GM20431 (cell line): ENCODE results near the gene SLC35F3.
"Not testable (repeated sequence)": the region's sequence is repeated elsewhere in the genome, so short reads cannot be mapped to it uniquely, and the experiment has no call there.

ENCODE experiments used
- in situ Hi-C: fragments of 300-500 bp; cut with MseI, MboI; formaldehyde crosslinking; loops from one replicate; pipeline ENCODE4 v1.15.0; 2020; ENCODE audit warnings: low sequenced_read_pairs; ENCODE audit not compliant: unreplicated experiment

The SLC35F3 gene

DNA sequence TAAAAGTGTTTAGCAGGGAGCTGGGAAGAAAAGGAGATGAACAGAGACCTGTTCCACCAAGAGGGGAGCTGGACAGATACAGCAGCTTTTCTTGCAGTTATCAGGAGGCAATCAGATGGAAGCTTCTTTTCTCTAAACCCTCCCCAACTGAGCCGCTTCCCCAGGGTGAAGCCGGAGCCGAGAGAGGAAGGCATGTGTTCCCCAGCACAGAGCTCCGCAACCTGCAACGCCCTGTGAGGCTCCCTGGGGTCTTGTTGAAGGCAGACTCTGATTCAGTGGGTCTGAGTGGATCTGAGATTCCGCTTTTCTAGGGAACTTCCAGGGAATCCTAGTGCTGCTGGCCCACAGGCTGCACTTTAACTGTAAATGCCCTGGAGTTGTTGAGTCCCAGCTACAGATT, 329.7 kb downstream of the SLC35F3 start:
- in situ Hi-C loops = no loop called here

GRCh38 chr1:234235434-234235881, 331.0 kb downstream of the SLC35F3 start:
- in situ Hi-C loops = no loop called here

GRCh38 chr1:234237393-234237792, 332.9 kb downstream of the SLC35F3 start:
- in situ Hi-C loops = no loop called here

- in situ Hi-C loops = no loop called here
Measured at GRCh38 chr1:234238060-234238459, 333.6 kb downstream of the SLC35F3 start.

DNA sequence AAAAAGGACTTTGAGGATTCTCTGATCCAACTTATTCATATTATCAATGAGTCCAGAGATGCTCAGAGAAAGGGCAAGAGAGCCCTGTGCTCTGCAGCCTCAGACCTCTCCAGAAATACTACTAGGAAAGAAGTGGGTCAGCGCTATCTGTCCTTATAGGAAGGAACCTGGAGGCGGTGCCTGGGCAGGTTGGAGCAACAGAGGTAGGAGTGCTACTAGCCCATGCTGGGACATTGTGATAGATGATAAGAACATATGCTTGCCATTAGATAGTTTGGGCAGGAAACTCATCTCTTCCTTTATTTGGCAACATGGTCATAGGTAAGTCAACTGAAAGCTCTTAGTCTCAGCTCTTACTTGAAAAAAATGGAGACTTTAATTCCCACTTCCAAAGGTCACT, 335.0 kb downstream of the SLC35F3 start:
- in situ Hi-C loops = no loop called here

GRCh38 chr1:234239936-234240335, 335.5 kb downstream of the SLC35F3 start:
- in situ Hi-C loops = no loop called here

DNA sequence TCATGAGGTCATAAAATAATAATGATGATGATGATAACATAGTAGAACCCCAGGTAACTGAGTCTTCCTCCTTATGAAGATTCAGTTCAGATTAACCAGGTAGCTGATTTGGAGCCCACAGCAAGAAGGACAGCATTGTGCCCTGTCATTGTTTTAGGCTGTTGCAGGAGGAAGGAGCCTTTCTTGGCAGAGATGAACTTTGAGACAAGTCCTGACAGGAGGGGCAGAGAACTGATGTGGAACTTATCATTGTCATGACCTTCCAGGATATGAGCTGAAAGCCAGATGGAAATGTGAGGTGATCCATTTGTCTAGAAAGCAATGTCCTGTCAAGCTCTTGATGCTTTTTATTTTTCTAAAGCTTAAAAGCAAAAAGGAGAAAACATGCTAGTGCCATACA, 336.2 kb downstream of the SLC35F3 start:
- in situ Hi-C loops = no loop called here

- in situ Hi-C loops = no loop called here
Measured at GRCh38 chr1:234241941-234242490, 337.5 kb downstream of the SLC35F3 start.

DNA sequence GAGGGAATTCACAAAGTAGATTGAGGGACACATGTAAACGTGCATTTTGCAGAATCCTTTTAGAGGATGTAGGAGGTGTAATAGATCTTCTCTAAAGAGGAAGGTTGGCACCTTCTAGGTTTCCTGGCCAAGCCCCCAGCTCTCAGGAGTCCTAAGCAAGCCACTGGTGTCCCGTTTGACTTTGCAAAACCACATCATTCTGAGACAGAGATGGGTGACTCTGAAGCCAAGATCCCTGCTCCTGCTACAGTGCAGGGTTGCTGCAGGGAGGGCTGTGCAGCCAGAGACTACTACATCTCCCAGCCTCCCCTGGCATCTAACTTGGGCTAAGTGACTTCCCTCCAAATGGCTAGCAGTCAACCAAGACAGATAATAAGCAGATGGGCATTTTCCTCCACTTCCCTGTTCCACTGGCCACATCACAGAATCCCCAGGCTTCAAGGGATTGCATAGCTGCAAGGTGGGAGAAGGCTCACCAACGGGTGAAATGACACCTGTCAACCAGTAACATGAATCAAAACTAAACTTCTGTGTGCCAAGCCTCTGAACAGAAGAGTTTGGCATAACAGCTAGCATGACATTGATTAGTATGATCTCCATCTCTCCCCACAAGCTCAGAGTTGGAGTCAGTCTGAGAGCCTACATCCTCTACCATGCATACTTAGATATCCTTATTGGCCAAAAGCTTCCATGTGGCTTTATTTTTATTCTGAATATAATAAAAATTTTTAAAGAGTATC, 339.2 kb downstream of the SLC35F3 start:
- in situ Hi-C loops = no loop called here

DNA sequence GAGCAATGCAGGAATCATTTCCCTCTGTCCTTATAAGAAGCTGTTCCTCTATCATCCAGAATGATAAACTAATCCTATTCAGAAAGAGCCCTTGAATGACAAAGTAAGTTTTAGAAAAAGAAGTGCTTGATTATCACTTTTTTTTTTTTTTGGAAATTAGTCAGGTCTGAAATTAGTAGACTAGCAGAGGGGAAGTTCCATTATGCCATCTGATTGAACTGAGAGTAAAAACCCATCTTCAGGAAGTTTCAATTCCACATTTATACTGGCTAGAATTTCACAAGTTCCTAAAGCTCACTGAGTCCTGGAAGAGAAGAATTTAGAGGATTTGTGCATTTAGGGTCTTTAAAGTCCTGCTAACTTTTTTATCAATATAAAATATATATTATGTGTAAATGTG, 340.0 kb downstream of the SLC35F3 start:
- in situ Hi-C loops = no loop called here

DNA sequence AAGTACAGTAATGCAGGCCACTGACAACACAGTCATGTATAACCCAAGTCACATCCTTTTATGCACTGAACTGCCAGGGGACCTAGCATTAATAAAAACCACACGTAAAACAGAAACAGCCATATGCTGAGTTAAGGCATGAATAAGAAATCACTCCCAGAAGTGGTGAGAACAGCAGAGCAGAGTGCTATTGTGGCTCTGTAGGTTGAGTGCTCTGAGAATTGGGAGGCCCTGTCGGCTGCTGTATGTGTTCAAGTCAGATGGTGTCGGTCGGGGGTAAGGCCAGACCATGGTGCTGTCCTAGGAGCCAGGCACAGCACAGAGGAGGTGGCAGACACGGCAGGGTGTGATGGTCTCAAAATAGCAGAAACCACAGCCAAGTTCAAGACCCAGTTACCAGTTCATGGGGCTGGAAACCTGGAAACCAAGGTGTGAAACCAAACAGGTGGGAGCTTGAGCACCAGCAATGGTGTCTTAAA, 342.2 kb downstream of the SLC35F3 start:
- in situ Hi-C loops = no loop called here

- in situ Hi-C loops = not testable (repeated sequence)
Measured at GRCh38 chr1:234247746-234248145, 343.3 kb downstream of the SLC35F3 start.

GRCh38 chr1:234250747-234251146, 346.3 kb downstream of the SLC35F3 start:
- in situ Hi-C loops = no loop called here

DNA sequence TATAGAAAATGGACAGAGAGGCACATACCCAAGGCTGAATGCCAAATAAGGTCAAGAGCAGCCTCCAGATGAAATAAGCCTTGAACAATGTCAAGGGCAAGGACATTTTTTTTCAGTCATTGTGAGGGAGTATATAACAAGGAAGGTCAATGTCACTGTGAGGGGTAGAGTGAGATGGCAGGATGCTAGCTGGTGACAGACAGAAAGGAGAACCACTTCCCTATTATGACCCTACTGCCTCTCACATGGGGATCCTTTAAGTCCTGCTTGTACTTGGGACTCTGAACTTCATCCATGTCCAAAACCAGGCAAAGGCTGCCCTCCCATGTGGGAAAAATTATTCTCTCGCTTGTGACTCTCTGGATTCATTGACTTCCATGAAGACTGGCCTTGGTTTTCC, 349.3 kb downstream of the SLC35F3 start:
- in situ Hi-C loops = no loop called here

GRCh38 chr1:234256359-234256758, 351.9 kb downstream of the SLC35F3 start:
- in situ Hi-C loops = no loop called here

GRCh38 chr1:234258071-234258470, 353.6 kb downstream of the SLC35F3 start:
- in situ Hi-C loops = no loop called here

GRCh38 chr1:234260578-234260977, 356.1 kb downstream of the SLC35F3 start:
- in situ Hi-C loops = no loop called here

GRCh38 chr1:234261545-234261944, 357.1 kb downstream of the SLC35F3 start:
- in situ Hi-C loops = no loop called here

- in situ Hi-C loops = no loop called here
Measured at GRCh38 chr1:234262007-234262753, 357.7 kb downstream of the SLC35F3 start.

DNA sequence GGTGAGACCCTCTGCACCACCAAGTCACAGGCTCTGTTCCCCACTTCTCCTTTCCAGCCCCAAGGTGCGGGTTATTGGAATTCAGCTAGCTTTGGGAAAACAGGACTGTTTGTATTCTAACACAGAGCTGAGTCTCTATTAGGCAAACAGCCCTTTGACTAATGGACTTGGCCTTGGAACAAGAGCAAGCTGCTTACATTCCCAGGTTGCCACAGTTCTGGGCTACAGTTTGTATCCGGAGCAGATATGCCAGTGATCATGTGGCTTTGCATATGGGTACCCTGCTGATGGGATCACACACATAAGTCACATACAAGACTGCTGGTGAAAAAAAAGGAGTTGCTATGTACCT, 358.3 kb downstream of the SLC35F3 start:
- in situ Hi-C loops = no loop called here

DNA sequence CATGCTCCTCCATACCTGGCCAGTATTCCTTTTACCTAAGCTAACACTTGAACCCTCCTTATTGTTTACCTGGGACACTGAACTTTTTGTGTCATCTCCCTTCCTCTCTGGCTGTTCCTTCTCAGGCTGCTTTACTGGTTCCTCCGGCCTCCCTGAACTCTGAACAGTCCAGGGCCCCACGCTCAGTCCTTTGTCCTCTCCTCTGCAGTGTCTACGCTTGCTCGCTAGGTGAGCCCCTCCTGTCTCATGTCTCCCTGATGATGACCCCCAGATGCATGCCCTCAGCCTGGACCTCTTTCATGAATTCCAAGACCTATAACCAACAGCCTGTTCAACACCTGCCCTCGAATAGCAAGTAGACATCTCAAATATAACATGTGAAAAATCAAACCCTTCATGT, 360.4 kb downstream of the SLC35F3 start:
- in situ Hi-C loops = no loop called here
